Calu3 (cell line): ENCODE results near the gene EMILIN3. TPM values are rescaled to one million over a fixed set of nuclear protein-coding genes. Genes with fewer than 3 reads are reported as not detected.
A peak's percentile ranks its signal among the peaks of the same experiment; 100 is the strongest.

Experiments used
- BruUV-seq: library from RNA; stranded (reverse); fragments of 400-500 nt; replicated peaks from 2 replicates; lab custom pipeline; 2021; lab: Mats Ljungman, UMichigan
- CTCF ChIA-PET: fragments of 300-600 bp; sonication (Branson Sonifier 250); formaldehyde crosslinking; loops from one replicate; lab custom pipeline; 2022; ENCODE audit warnings: antibody characterized with exemption; lab: Charles Lee
- DNase-seq: peaks from one replicate; pipeline ENCODE4 v3.0.0; 2022
- H3K27ac Mint-ChIP-seq: one replicate; pipeline ENCODE4 v1.8.0; 2022; ENCODE audit warnings: mixed read lengths; ENCODE audit not compliant: unreplicated experiment
- H3K27me3 Mint-ChIP-seq: one replicate; pipeline ENCODE4 v1.8.0; 2022; ENCODE audit warnings: mixed read lengths; ENCODE audit not compliant: unreplicated experiment
- H3K36me3 Mint-ChIP-seq: one replicate; pipeline ENCODE4 v1.8.0; 2022; ENCODE audit warnings: mild to moderate bottlenecking, moderate library complexity, mixed read lengths; ENCODE audit not compliant: insufficient read depth, unreplicated experiment
- H3K4me1 Mint-ChIP-seq: one replicate; pipeline ENCODE4 v1.8.0; 2022; ENCODE audit warnings: mild to moderate bottlenecking, low read depth, mixed read lengths; ENCODE audit not compliant: unreplicated experiment
- H3K4me3 Mint-ChIP-seq: one replicate; pipeline ENCODE4 v1.8.0; 2022; ENCODE audit warnings: mild to moderate bottlenecking, low read depth, moderate library complexity, mixed read lengths; ENCODE audit not compliant: unreplicated experiment
- H3K9me3 Mint-ChIP-seq: one replicate; pipeline ENCODE4 v1.8.0; 2022; ENCODE audit warnings: low read depth, mixed read lengths; ENCODE audit not compliant: unreplicated experiment
- CTCF ChIP-seq: fragments of 200-600 bp; IDR thresholded peaks from one replicate; pipeline ENCODE4 v1.8.0; 2022; ENCODE audit warnings: antibody characterized with exemption; ENCODE audit not compliant: unreplicated experiment
- intact Hi-C: fragments of 100-400 bp; cut with micrococcal nuclease; formaldehyde crosslinking; loops from one replicate; pipeline ENCODE4 v1.10.0; 2022; ENCODE audit not compliant: unreplicated experiment
- total RNA-seq: library from RNA; stranded (reverse); gene quantifications from 2 replicates; pipeline ENCODE4 v1.2.3, GENCODE V29; 2022

Gene EMILIN3
- total RNA-seq, 1 experiment from 2014 or later: not detected

- peak overlapping the region; percentile 80 for H3K4me3 Mint-ChIP-seq
- peaks cover 14% of the 10 kb centered on the region for H3K4me1 Mint-ChIP-seq
- no peaks in the 10 kb centered on the region for H3K27me3 Mint-ChIP-seq
- H3K36me3 Mint-ChIP-seq: peaks cover 22% of the 10 kb centered on the region
- intact Hi-C loops: loop anchor here (1.0 to 2.0 kb wide), 5 partner anchors 71 to 371 kb away; no protein-coding TSS in a partner anchor
- no TSS peak for BruUV-seq
- no peaks in the 10 kb centered on the region for H3K9me3 Mint-ChIP-seq
- peak; percentile 99 for TF ChIP-seq CTCF
- CTCF ChIA-PET: interaction anchor here (0.6 to 2.7 kb wide), 35 partner anchors 10 to 1479 kb away, joined by 3 to 99 read pairs (median 6); partner anchors contain the start of genes PLCG1 and ZHX3
- H3K27ac Mint-ChIP-seq: peak overlapping the region; percentile 75
- DNase-seq: peak; percentile 99
Observed at GRCh38 chr20:41339957-41340326, 26.7 kb downstream of the EMILIN3 start.

- no peak for TF ChIP-seq CTCF
- H3K27me3 Mint-ChIP-seq: no peaks in the 10 kb centered on the region
- CTCF ChIA-PET: interaction anchor here (1.3 kb wide), 1 partner anchor 18 kb away, joined by 3 read pairs; no protein-coding TSS in a partner anchor
- H3K4me1 Mint-ChIP-seq: peaks cover 14% of the 10 kb centered on the region
- H3K9me3 Mint-ChIP-seq: no peaks in the 10 kb centered on the region
- H3K27ac Mint-ChIP-seq: no peak overlapping the region
- intact Hi-C loops: no loop called here
- peaks cover 17% of the 10 kb centered on the region for H3K36me3 Mint-ChIP-seq
- H3K4me3 Mint-ChIP-seq: no peak overlapping the region
- DNase-seq: no peak
- BruUV-seq: no TSS peak
Observed at GRCh38 chr20:41336711-41337492, 29.7 kb downstream of the EMILIN3 start.

- H3K4me3 Mint-ChIP-seq: no peak overlapping the region
- BruUV-seq: no TSS peak
- H3K36me3 Mint-ChIP-seq: peaks cover 9% of the 10 kb centered on the region
- H3K9me3 Mint-ChIP-seq: no peaks in the 10 kb centered on the region
- H3K27ac Mint-ChIP-seq: no peak overlapping the region
- H3K27me3 Mint-ChIP-seq: no peaks in the 10 kb centered on the region
- no peak for TF ChIP-seq CTCF
- CTCF ChIA-PET: interaction anchor here (0.7 kb wide), 1 partner anchor 142 kb away, joined by 4 read pairs; no protein-coding TSS in a partner anchor
- intact Hi-C loops: no loop called here
- DNase-seq: no peak
- peaks cover 14% of the 10 kb centered on the region for H3K4me1 Mint-ChIP-seq
Observed at GRCh38 chr20:41335591-41335990, 31.0 kb downstream of the EMILIN3 start.

GRCh38 chr20:41334443-41335421 is 31.9 kb downstream of the EMILIN3 start:
- H3K27me3 Mint-ChIP-seq: no peaks in the 10 kb centered on the region
- H3K36me3 Mint-ChIP-seq: peaks cover under 1% of the 10 kb centered on the region
- CTCF ChIA-PET: interaction anchor here (0.7 kb wide), 1 partner anchor 16 kb away, joined by 4 read pairs; no protein-coding TSS in a partner anchor
- DNase-seq: no peak
- no peaks in the 10 kb centered on the region for H3K9me3 Mint-ChIP-seq
- intact Hi-C loops: no loop called here
- BruUV-seq: no TSS peak
- TF ChIP-seq CTCF: no peak
- no peak overlapping the region for H3K27ac Mint-ChIP-seq
- H3K4me3 Mint-ChIP-seq: no peak overlapping the region
- H3K4me1 Mint-ChIP-seq: peaks cover 15% of the 10 kb centered on the region
